ENCODE results near the gene TRIP6. TPM values are rescaled to one million over a fixed set of nuclear protein-coding genes. Genes with fewer than 3 reads are reported as not detected.

The TRIP6 gene
- total and polyA plus RNA-seq, 4 experiments from 2014 or later = 2.7 to 9.4 (median 6.2) TPM

- intact Hi-C loops (cut with micrococcal nuclease) = loop anchor here (10.0 kb wide), 1 partner anchor 394 kb away; no protein-coding TSS in a partner anchor
- Mint-ChIP-seq H3K27me3 (peaks cover 13 to 19% of the 10 kb centered on the region in 2 donors), H3K27ac (peak overlapping the region in 3 of 7 donors; percentile 79 to 93 (median 82)), H3K9me3 (peaks cover 0 to 6% (median 0%) of the 10 kb centered on the region in 8 donors), H3K4me3 (peak overlapping the region; percentile 84 to 95 (median 88)), H3K4me1 (peaks cover 22 to 57% (median 37%) of the 10 kb centered on the region in 4 donors), H3K36me3 (peaks cover 26 to 27% of the 10 kb centered on the region in 2 donors)
- H3K27me3 ChIP-seq (ENCODE audit: insufficient read depth, low read length) = peaks cover 7% of the 10 kb centered on the region
- no peak overlapping the region for H3K27ac ChIP-seq (ENCODE audit: low read depth, low read length)
- no peak for DNase-seq
- H3K9me3 ChIP-seq (ENCODE audit: control insufficient read depth in 1 of 2, low read length in 2 of 2) = no peaks in the 10 kb centered on the region
- H3K36me3 ChIP-seq (ENCODE audit: insufficient read depth, low read length) = peaks cover 16% of the 10 kb centered on the region
- POLR2A ChIA-PET (ENCODE audit: partially characterized antibody) = interaction anchor here (0.6 to 7.1 kb wide), 10 partner anchors 15 to 1473 kb away, joined by 3 to 243 read pairs (median 8); partner anchors contain the start of genes PLOD3, POP7, SLC12A9 and SRRT
- CTCF ChIA-PET (ENCODE audit: partially characterized antibody) = interaction anchor here (0.9 to 2.6 kb wide), 4 partner anchors 7 to 327 kb away, joined by 3 to 18 read pairs (median 4); partner anchors contain the start of genes PLOD3, SLC12A9 and ZNHIT1
- H3K4me1 ChIP-seq (ENCODE audit: insufficient read depth, low read length) = peaks cover 56% of the 10 kb centered on the region
- peak overlapping the region; percentile 52 to 70 for H3K4me3 ChIP-seq (ENCODE audit: low read length in 2 of 2)
Measured at GRCh38 chr7:100890653-100891567, 23.7 kb downstream of the TRIP6 start.

DNA sequence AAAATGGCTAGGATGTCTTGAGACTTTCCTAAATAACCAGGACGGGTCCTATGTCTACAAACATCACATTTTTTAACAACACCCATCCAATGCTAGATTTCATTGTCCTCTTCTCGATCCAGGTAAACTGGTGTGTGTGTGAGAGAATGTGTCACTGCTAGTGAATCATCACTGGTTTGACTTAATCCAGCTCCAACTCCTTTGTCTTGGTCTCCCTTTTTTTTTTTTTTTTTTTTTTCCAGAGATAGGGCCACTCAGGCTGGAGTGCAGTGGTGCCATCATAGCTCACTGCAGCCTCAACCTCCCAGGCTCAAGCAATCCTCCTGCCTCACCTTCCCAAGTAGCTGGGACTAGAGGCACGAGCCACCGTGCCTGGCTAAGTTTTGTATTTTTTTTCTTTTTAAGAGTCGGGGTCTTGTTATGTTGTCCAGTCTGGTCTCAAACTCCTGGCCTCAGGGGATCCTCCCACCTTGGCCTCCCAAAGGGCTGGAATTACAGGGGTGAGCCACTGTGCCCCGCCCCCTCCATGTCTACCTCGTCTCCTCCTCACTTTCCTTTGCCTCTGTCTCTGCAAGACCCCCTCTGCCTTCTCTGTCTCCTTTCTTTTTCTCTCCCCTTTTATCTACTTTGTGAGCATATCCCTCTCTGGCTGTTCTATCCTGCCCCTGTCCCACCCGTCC is 24.5 kb downstream of the TRIP6 start:
- intact Hi-C loops (cut with micrococcal nuclease) = loop anchor here (10.0 kb wide), 1 partner anchor 393 kb away; no protein-coding TSS in a partner anchor
- H3K4me1 ChIP-seq (ENCODE audit: insufficient read depth, low read length) = peaks cover 56% of the 10 kb centered on the region
- no peak overlapping the region for H3K4me3 ChIP-seq (ENCODE audit: low read length in 2 of 2)
- peak overlapping the region in 4 of 7 donors; percentile 29 to 82 (median 78) for H3K27ac Mint-ChIP-seq
- peaks cover 27 to 55% (median 38%) of the 10 kb centered on the region in 4 donors for H3K4me1 Mint-ChIP-seq
- H3K27me3 ChIP-seq (ENCODE audit: insufficient read depth, low read length) = peaks cover 15% of the 10 kb centered on the region
- ChIA-PET POLR2A (ENCODE audit: partially characterized antibody) (interaction anchor here (0.6 to 1.4 kb wide), 2 partner anchors 17 to 203 kb away, joined by 3 to 9 read pairs; partner anchors contain the start of gene SRRT), CTCF (ENCODE audit: partially characterized antibody) (interaction anchor here (0.9 kb wide), 1 partner anchor 167 kb away, joined by 3 read pairs; no protein-coding TSS in a partner anchor)
- H3K27ac ChIP-seq (ENCODE audit: low read depth, low read length) = no peak overlapping the region
- H3K4me3 Mint-ChIP-seq = peak overlapping the region; percentile 51 to 81 (median 67)
- H3K27me3 Mint-ChIP-seq = peaks cover 18 to 24% of the 10 kb centered on the region in 2 donors
- DNase-seq = no peak
- peaks cover 18 to 19% of the 10 kb centered on the region in 2 donors for H3K36me3 Mint-ChIP-seq
- H3K9me3 Mint-ChIP-seq = peaks cover 0 to 4% (median 0%) of the 10 kb centered on the region in 8 donors
- H3K36me3 ChIP-seq (ENCODE audit: insufficient read depth, low read length) = peaks cover 8% of the 10 kb centered on the region
- no peaks in the 10 kb centered on the region for H3K9me3 ChIP-seq (ENCODE audit: control insufficient read depth in 1 of 2, low read length in 2 of 2)

GRCh38 chr7:100892364-100893317 is 25.5 kb downstream of the TRIP6 start:
- Histone ChIP-seq H3K9me3 (ENCODE audit: control insufficient read depth in 1 of 2, low read length in 2 of 2) (no peaks in the 10 kb centered on the region), H3K27ac (ENCODE audit: low read depth, low read length) (no peak overlapping the region), H3K36me3 (ENCODE audit: insufficient read depth, low read length) (no peaks in the 10 kb centered on the region), H3K27me3 (ENCODE audit: insufficient read depth, low read length) (peaks cover 15% of the 10 kb centered on the region), H3K4me3 (ENCODE audit: low read length in 2 of 2) (no peak overlapping the region), H3K4me1 (ENCODE audit: insufficient read depth, low read length) (peaks cover 50% of the 10 kb centered on the region)
- peaks cover 23 to 51% (median 29%) of the 10 kb centered on the region in 4 donors for H3K4me1 Mint-ChIP-seq
- H3K36me3 Mint-ChIP-seq = peaks cover 9 to 10% of the 10 kb centered on the region in 2 donors
- ChIA-PET POLR2A (ENCODE audit: partially characterized antibody) (no interaction called here), CTCF (ENCODE audit: partially characterized antibody) (interaction anchor here (1.6 kb wide), 1 partner anchor 18 kb away, joined by 4 read pairs; the partner anchor contains the start of gene SRRT)
- H3K27ac Mint-ChIP-seq = peak overlapping the region in 2 of 7 donors; percentile 30 to 59
- no peaks in the 10 kb centered on the region for H3K9me3 Mint-ChIP-seq
- H3K4me3 Mint-ChIP-seq = peak overlapping the region in 2 of 8 donors; percentile 61 to 80
- H3K27me3 Mint-ChIP-seq = peaks cover 23 to 28% of the 10 kb centered on the region in 2 donors
- intact Hi-C loops (cut with micrococcal nuclease) = loop anchor here (10.0 kb wide), 1 partner anchor 392 kb away; no protein-coding TSS in a partner anchor
- peak in 1 of 5 donors; percentile 37 for DNase-seq

DNA sequence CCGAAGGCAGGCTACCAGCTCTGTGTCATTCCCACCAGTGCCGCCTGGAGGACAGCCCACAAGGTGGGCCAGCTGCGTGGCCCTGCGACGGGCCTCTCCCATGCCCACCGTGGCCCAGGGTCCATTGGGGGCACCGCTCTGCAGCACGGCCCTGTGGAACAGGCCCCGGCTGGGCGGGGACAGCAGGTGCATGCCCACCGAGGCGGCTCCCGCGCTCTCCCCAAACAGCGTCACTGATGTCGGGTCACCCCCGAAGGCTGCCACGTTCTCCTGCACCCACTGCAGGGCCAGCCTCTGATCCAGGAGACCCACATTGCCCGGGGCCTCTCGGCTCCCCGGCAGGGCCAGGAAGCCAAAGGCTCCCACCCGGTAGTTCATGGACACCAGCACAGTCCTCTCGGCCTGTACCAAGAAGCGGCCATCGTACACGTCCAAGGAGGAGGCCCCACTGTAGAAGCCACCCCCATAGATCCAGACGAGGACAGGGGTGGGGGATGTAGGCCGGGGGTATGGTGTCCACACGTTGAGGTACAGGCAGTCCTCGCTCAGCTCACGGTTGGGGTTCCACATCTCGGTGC is 26.2 kb downstream of the TRIP6 start:
- no peaks in the 10 kb centered on the region for H3K36me3 ChIP-seq (ENCODE audit: insufficient read depth, low read length)
- H3K4me1 ChIP-seq (ENCODE audit: insufficient read depth, low read length) = peaks cover 43% of the 10 kb centered on the region
- H3K4me3 ChIP-seq (ENCODE audit: low read length in 2 of 2) = no peak overlapping the region
- Mint-ChIP-seq H3K27me3 (peaks cover 31 to 35% of the 10 kb centered on the region in 2 donors), H3K9me3 (peaks cover 0 to 2% (median 0%) of the 10 kb centered on the region in 8 donors), H3K4me1 (peaks cover 15 to 50% (median 22%) of the 10 kb centered on the region in 4 donors), H3K27ac (no peak overlapping the region), H3K4me3 (peak overlapping the region in 1 of 8 donors; percentile 35), H3K36me3 (peaks cover 2 to 4% of the 10 kb centered on the region in 2 donors)
- H3K27me3 ChIP-seq (ENCODE audit: insufficient read depth, low read length) = peaks cover 15% of the 10 kb centered on the region
- intact Hi-C loops (cut with micrococcal nuclease) = loop anchor here (10.0 kb wide), 1 partner anchor 391 kb away; no protein-coding TSS in a partner anchor
- no peak for DNase-seq
- POLR2A ChIA-PET (ENCODE audit: partially characterized antibody) = no interaction called here
- H3K27ac ChIP-seq (ENCODE audit: low read depth, low read length) = no peak overlapping the region
- CTCF ChIA-PET (ENCODE audit: partially characterized antibody) = interaction anchor here (1.0 to 3.0 kb wide), 4 partner anchors 18 to 192 kb away, joined by 3 to 19 read pairs (median 8); partner anchors contain the start of genes SRRT and TRIM56
- H3K9me3 ChIP-seq (ENCODE audit: control insufficient read depth in 1 of 2, low read length in 2 of 2) = no peaks in the 10 kb centered on the region

- no peak overlapping the region for H3K4me3 ChIP-seq (ENCODE audit: low read length in 2 of 2)
- peaks cover 15% of the 10 kb centered on the region for H3K27me3 ChIP-seq (ENCODE audit: insufficient read depth, low read length)
- H3K9me3 ChIP-seq (ENCODE audit: control insufficient read depth in 1 of 2, low read length in 2 of 2) = no peaks in the 10 kb centered on the region
- H3K36me3 Mint-ChIP-seq = no peaks in the 10 kb centered on the region
- H3K4me1 ChIP-seq (ENCODE audit: insufficient read depth, low read length) = peaks cover 36% of the 10 kb centered on the region
- intact Hi-C loops (cut with micrococcal nuclease) = loop anchor here (10.0 kb wide), 1 partner anchor 391 kb away; no protein-coding TSS in a partner anchor
- DNase-seq = no peak
- H3K36me3 ChIP-seq (ENCODE audit: insufficient read depth, low read length) = no peaks in the 10 kb centered on the region
- peaks cover 0 to 2% (median 0%) of the 10 kb centered on the region in 8 donors for H3K9me3 Mint-ChIP-seq
- H3K4me1 Mint-ChIP-seq = peaks cover 13 to 45% (median 18%) of the 10 kb centered on the region in 4 donors
- peaks cover 32 to 36% of the 10 kb centered on the region in 2 donors for H3K27me3 Mint-ChIP-seq
- peak overlapping the region in 1 of 7 donors; percentile 13 for H3K27ac Mint-ChIP-seq
- CTCF ChIA-PET (ENCODE audit: partially characterized antibody) = interaction anchor here (1.0 to 3.0 kb wide), 7 partner anchors 19 to 350 kb away, joined by 3 to 19 read pairs (median 4); partner anchors contain the start of genes SRRT and TRIM56
- POLR2A ChIA-PET (ENCODE audit: partially characterized antibody) = interaction anchor here (1.2 to 2.3 kb wide), 2 partner anchors 19 to 165 kb away, joined by 3 to 11 read pairs; partner anchors contain the start of gene SRRT
- H3K27ac ChIP-seq (ENCODE audit: low read depth, low read length) = no peak overlapping the region
- peak overlapping the region in 4 of 8 donors; percentile 35 to 59 (median 50) for H3K4me3 Mint-ChIP-seq
Measured at GRCh38 chr7:100893910-100894721, 26.9 kb downstream of the TRIP6 start.
